Progenitor cell of endocrine pancreas (in vitro differentiated cells): ENCODE data around the gene YY1. TPM values are rescaled to one million over a fixed set of nuclear protein-coding genes. Genes with fewer than 3 reads are reported as not detected.
"Not testable (repeated sequence)": the region's sequence is repeated elsewhere in the genome, so short reads cannot be mapped to it uniquely, and the experiment has no call there.

Experiments
- DNase-seq: peaks from one replicate; pipeline ENCODE4 v3.0.0; 2021; ENCODE audit warnings: low spot score; ENCODE audit not compliant: unreplicated experiment
- H3K27ac Mint-ChIP-seq: 2 replicates; pipeline ENCODE4 v1.8.0; 2021; ENCODE audit warnings: mild to moderate bottlenecking, moderate library complexity, mixed read lengths
- H3K27me3 Mint-ChIP-seq: 2 replicates; pipeline ENCODE4 v1.8.0; 2021; ENCODE audit warnings: mixed read lengths
- H3K36me3 Mint-ChIP-seq: 2 replicates; pipeline ENCODE4 v1.8.0; 2022; ENCODE audit warnings: mixed read lengths; ENCODE audit not compliant: insufficient read depth
- H3K4me1 Mint-ChIP-seq: 2 replicates; pipeline ENCODE4 v1.8.0; 2021; ENCODE audit warnings: low read depth, mixed read lengths
- H3K4me3 Mint-ChIP-seq: 2 replicates; pipeline ENCODE4 v1.8.0; 2021; ENCODE audit warnings: low read depth, mild to moderate bottlenecking, moderate library complexity, mixed read lengths
- H3K9me3 Mint-ChIP-seq: 2 replicates; pipeline ENCODE4 v1.8.0; 2021; ENCODE audit warnings: low read depth, mixed read lengths
- CTCF ChIP-seq: fragments of 200-600 bp; sonication (generic); IDR thresholded peaks from one replicate; pipeline ENCODE4 v1.5.0; 2021; ENCODE audit warnings: antibody characterized with exemption, mild to moderate bottlenecking; ENCODE audit not compliant: unreplicated experiment
- total RNA-seq: library from RNA; stranded (reverse); gene quantifications from 2 replicates; pipeline ENCODE4 v1.2.1, GENCODE V29; 2021

YY1 gene
- total RNA-seq, 1 donor from 2014 or later, result 90.2 TPM

GRCh38 chr14:100306998-100307765, 68.2 kb downstream of the YY1 start:
- Mint-ChIP-seq H3K4me3 (peak overlapping the region; percentile 91), H3K9me3 (no peaks in the 10 kb centered on the region), H3K27me3 (no peaks in the 10 kb centered on the region), H3K27ac (peak overlapping the region; percentile 96), H3K4me1 (peaks cover 32% of the 10 kb centered on the region), H3K36me3 (peaks cover 6% of the 10 kb centered on the region)
- DNase-seq, result peak; percentile 32
- TF ChIP-seq CTCF, result no peak

- Mint-ChIP-seq H3K9me3 (no peaks in the 10 kb centered on the region), H3K27me3 (no peaks in the 10 kb centered on the region), H3K4me1 (peaks cover 35% of the 10 kb centered on the region), H3K27ac (peak overlapping the region; percentile 63), H3K4me3 (peak overlapping the region; percentile 91), H3K36me3 (peaks cover 2% of the 10 kb centered on the region)
- DNase-seq, result no peak
- TF ChIP-seq CTCF, result no peak
Observed at GRCh38 chr14:100307766-100308426, 69.0 kb downstream of the YY1 start.

GRCh38 chr14:100308427-100308792, 69.5 kb downstream of the YY1 start:
- H3K27ac Mint-ChIP-seq, result peak overlapping the region; percentile 63
- not testable (repeated sequence) for H3K27me3 Mint-ChIP-seq, H3K36me3 Mint-ChIP-seq, H3K9me3 Mint-ChIP-seq, DNase-seq
- peaks cover 34% of the 10 kb centered on the region for H3K4me1 Mint-ChIP-seq
- peak overlapping the region; percentile 91 for H3K4me3 Mint-ChIP-seq

GRCh38 chr14:100309028-100309737, 70.2 kb downstream of the YY1 start:
- no peak for TF ChIP-seq CTCF
- Mint-ChIP-seq H3K4me3 (no peak overlapping the region), H3K27me3 (no peaks in the 10 kb centered on the region), H3K9me3 (no peaks in the 10 kb centered on the region), H3K27ac (peak overlapping the region; percentile 24), H3K36me3 (no peaks in the 10 kb centered on the region), H3K4me1 (peaks cover 34% of the 10 kb centered on the region)
- DNase-seq, result no peak

- not testable (repeated sequence) for H3K36me3 Mint-ChIP-seq, H3K27me3 Mint-ChIP-seq, H3K27ac Mint-ChIP-seq, H3K9me3 Mint-ChIP-seq, DNase-seq
- Mint-ChIP-seq H3K4me3 (peak overlapping the region; percentile 39), H3K4me1 (peaks cover 29% of the 10 kb centered on the region)
Observed at GRCh38 chr14:100312110-100312876, 73.3 kb downstream of the YY1 start.
